ENCODE results near the gene SH3PXD2A. TPM values are rescaled to one million over a fixed set of nuclear protein-coding genes. Genes with fewer than 3 reads are reported as not detected.

The SH3PXD2A gene
- total and polyA plus RNA-seq, 9 of the 15 experiments (the other 6 are each of a cell fraction or from before 2014, with no cell fraction given) = 0.41 to 9.3 (median 2.5) TPM

DNA sequence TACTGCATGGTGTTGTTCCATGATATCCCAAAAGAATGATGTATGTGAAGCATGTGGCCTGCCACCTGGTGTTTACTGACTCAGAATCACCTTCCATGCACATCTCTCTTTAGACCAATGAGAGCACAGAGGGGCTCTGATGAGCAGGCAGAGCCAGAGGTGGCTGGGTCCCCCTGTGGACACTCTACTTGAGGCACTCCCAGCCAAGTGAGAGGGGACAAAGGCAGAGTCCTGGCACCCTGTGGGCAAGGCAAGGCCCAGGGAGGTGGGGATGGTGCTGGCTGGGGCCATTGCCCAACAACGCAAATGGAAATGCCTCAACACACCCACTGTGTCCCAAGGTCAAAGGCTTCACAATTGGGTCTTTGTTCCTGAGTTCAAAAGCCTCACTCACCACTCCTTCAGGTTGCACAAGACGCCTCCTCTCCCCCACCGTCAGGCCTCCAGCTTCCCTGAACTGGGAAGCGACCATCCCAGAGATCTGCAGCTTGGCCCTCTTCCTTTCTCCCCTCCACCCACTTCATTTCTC, 197.3 kb downstream of the SH3PXD2A start:
- Histone ChIP-seq H3K9me3 (replicated peaks; ENCODE audit: control insufficient read depth, insufficient read depth, low read depth, low read length) (no peaks in the 10 kb centered on the region), H3K9me1 (ENCODE audit: control insufficient read depth, insufficient read depth, low read length) (no peaks in the 10 kb centered on the region), H4K20me1 (replicated peaks; ENCODE audit: control insufficient read depth, insufficient read depth, low read length) (no peaks in the 10 kb centered on the region), H3K4me1 (replicated peaks in 1 of 2; ENCODE audit: control insufficient read depth in 2 of 2, insufficient read depth in 2 of 2, low read length in 2 of 2) (peaks cover 0 to 18% of the 10 kb centered on the region in 2 experiments; a peak in 2 of 5 replicates), H3K79me2 (ENCODE audit: control insufficient read depth, insufficient read depth, low read length) (no peaks in the 10 kb centered on the region; the same call in 2 of the 3 replicates), H2AFZ (ENCODE audit: low read depth, low read length) (no peak overlapping the region), H3K36me3 (ENCODE audit: control insufficient read depth, insufficient read depth, low read length) (peaks cover 19% of the 10 kb centered on the region; the same call in 2 of the 3 replicates), H3K27me3 (ENCODE audit: control insufficient read depth in 2 of 2, insufficient read depth in 2 of 2, low read length in 2 of 2) (no peaks in the 10 kb centered on the region), H3K9ac (ENCODE audit: insufficient read depth in 1 of 2, low read depth in 2 of 2, low read length in 2 of 2) (no peak overlapping the region), H3K4me2 (ENCODE audit: insufficient read depth, low read length) (no peak overlapping the region), H3K4me3 (no peak overlapping the region), H3K27ac (ENCODE audit: extremely low read depth, low read depth, low read length) (no peak overlapping the region)
- CTCF ChIA-PET (ENCODE audit: low intra/inter-chr PET ratio) = no interaction called here
- FAIRE-seq (no peak), DNase-seq (ENCODE audit: extremely low read depth in 1 of 4, low spot score in 3 of 4) (no peak), ATAC-seq (no peak)
- TF ChIP-seq, protein P1, sequence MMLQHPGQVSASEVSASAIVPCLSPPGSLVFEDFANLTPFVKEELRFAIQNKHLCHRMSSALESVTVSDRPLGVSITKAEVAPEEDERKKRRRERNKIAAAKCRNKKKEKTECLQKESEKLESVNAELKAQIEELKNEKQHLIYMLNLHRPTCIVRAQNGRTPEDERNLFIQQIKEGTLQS (IDR thresholded peaks at IDR 0.05) = no peak
- TF ChIP-seq, protein P1 (CRISPR knock-in tag; conservative IDR thresholded peaks at IDR 0.05) = no peak
- no peak for TF ChIP-seq NONO (IDR thresholded peaks at IDR 0.05; ENCODE audit: low read depth in 2 of 2, low read length in 1 of 2)
- TF ChIP-seq C11orf30 (IDR thresholded peaks at IDR 0.05; ENCODE audit: low read depth) = no peak
- TF ChIP-seq RBM14 (IDR thresholded peaks at IDR 0.05; ENCODE audit: borderline replicate concordance, insufficient read depth, low read depth, low read length) = no peak
- TF ChIP-seq MEIS2 (IDR thresholded peaks at IDR 0.05; ENCODE audit: partially characterized antibody) = no peak
- no peak for TF ChIP-seq CAMTA2 (CRISPR knock-in tag; conservative IDR thresholded peaks at IDR 0.05)
- TF ChIP-seq PCBP2 (IDR thresholded peaks at IDR 0.05; ENCODE audit: low read depth, low read length, poor library complexity, severe bottlenecking) = no peak
- TF ChIP-seq, protein P2, sequence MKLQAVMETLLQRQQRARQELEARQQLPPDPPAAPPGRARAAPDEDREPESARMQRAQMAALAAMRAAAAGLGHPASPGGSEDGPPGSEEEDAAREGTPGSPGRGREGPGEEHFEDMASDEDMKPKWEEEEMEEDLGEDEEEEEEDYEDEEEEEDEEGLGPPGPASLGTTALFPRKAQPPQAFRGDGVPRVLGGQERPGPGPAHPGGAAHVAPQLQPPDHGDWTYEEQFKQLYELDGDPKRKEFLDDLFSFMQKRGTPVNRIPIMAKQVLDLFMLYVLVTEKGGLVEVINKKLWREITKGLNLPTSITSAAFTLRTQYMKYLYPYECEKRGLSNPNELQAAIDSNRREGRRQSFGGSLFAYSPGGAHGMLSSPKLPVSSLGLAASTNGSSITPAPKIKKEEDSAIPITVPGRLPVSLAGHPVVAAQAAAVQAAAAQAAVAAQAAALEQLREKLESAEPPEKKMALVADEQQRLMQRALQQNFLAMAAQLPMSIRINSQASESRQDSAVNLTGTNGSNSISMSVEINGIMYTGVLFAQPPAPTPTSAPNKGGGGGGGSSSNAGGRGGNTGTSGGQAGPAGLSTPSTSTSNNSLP (IDR thresholded peaks at IDR 0.05; ENCODE audit: borderline replicate concordance, low read depth, low read length) = no peak
- no peak for TF ChIP-seq RCOR1 (IDR thresholded peaks at IDR 0.05; ENCODE audit: borderline replicate concordance in 1 of 2, low read depth in 2 of 2, low read length in 2 of 2)
- no peak for TF ChIP-seq ZNF740 (CRISPR knock-in tag; IDR thresholded peaks at IDR 0.05)
- TF ChIP-seq ZNF740 (tag; IDR thresholded peaks at IDR 0.05) = no peak
- no peak for TF ChIP-seq GTF2A2 (tag; IDR thresholded peaks at IDR 0.05)
- in situ Hi-C loops (cut with MboI) (no loop called here), intact Hi-C loops (cut with micrococcal nuclease) (no loop called here)
- BruUV-seq (replicated peaks) = no TSS peak
- 92% methylated on average over 4 of the region's 4 CpGs for WGBS (ENCODE audit: insufficient coverage, low coverage, missing lambda C conversion rate)
- POLR2A ChIA-PET = interaction anchor here (1.2 kb wide), 1 partner anchor 15 kb away, joined by 3 read pairs; no protein-coding TSS in a partner anchor

Data from K562 (cell line).